Thyroid gland (tissue), 4 donors: ENCODE data around the gene ZBED1. TPM values are rescaled to one million over a fixed set of nuclear protein-coding genes. Genes with fewer than 3 reads are reported as not detected.
"Not testable (repeated sequence)": the region's sequence is repeated elsewhere in the genome, so short reads cannot be mapped to it uniquely, and the experiment has no call there.

Experiments
- DNase-seq, 2 donors: peaks; one replicate each; pipeline ENCODE4 v3.0.0-alpha.2; 2019
- H3K27ac ChIP-seq, 3 donors: fragments of 200-600 bp; sonication (generic); 1 replicate in 2 of 3; 2 replicates in 1 of 3; pipeline ENCODE4 v1.5.1; 2016 to 2019; ENCODE audit warnings: mild to moderate bottlenecking in 1 of 3, moderate library complexity in 1 of 3
- H3K27me3 ChIP-seq: fragments of 200-600 bp; sonication (generic); one replicate; pipeline ENCODE4 v1.5.1; 2019
- H3K36me3 ChIP-seq, 2 donors: fragments of 200-600 bp; sonication (generic); one replicate each; pipeline ENCODE4 v1.5.1; 2016 to 2019
- H3K4me1 ChIP-seq, 2 donors: fragments of 200-600 bp; sonication (generic); one replicate each; pipeline ENCODE4 v1.5.1; 2017 to 2019
- H3K4me3 ChIP-seq, 3 donors: fragments of 200-600 bp; sonication (generic); replicated peaks in 1 of 3; 1 replicate in 2 of 3; 2 replicates in 1 of 3; pipeline ENCODE4 v1.5.1; 2016; ENCODE audit warnings: mild to moderate bottlenecking in 1 of 3
- H3K9me3 ChIP-seq: fragments of 200-600 bp; sonication (generic); one replicate; pipeline ENCODE4 v1.5.1; 2017
- POLR2A ChIP-seq, 2 donors: fragments of 450-650 bp; IDR thresholded peaks; one replicate each; pipeline ENCODE4 v1.6.1; 2017; ENCODE audit warnings: antibody characterized with exemption in 2 of 2, mild to moderate bottlenecking in 2 of 2, moderate library complexity in 1 of 2
- WGBS, 2 donors: methylation state at CpG; one replicate each; pipeline ENCODE4 v1.1.5; 2017; 5-methylcytosine and 5-hydroxymethylcytosine counted together
- intact Hi-C: fragments of 100-400 bp; cut with DNase I; formaldehyde crosslinking; loops from one replicate; pipeline ENCODE4 v1.15.1; 2023
- total RNA-seq, 4 donors: library from RNA; depleted of rRNA; stranded (reverse); fragments of >200 nt; gene quantifications; one replicate each; pipeline ENCODE4 v1.2.3, GENCODE V29; 2016
- TF ChIP-seq, protein P1 (sequence below), 6 experiments: fragments of 200-600 bp in 3 of 6; fragments of 450-650 bp in 3 of 6; sonication (generic) in 3 of 6; IDR thresholded peaks; one replicate each; pipeline ENCODE4 v1.5.1; 2016 to 2019; ENCODE audit warnings: antibody characterized with exemption in 6 of 6, mild to moderate bottlenecking in 2 of 6, inconsistent platforms in 1 of 6, moderate library complexity in 1 of 6

The ZBED1 gene
- total RNA-seq, 4 donors from 2014 or later = 32.4 to 48.6 (median 45.2) TPM

DNA sequence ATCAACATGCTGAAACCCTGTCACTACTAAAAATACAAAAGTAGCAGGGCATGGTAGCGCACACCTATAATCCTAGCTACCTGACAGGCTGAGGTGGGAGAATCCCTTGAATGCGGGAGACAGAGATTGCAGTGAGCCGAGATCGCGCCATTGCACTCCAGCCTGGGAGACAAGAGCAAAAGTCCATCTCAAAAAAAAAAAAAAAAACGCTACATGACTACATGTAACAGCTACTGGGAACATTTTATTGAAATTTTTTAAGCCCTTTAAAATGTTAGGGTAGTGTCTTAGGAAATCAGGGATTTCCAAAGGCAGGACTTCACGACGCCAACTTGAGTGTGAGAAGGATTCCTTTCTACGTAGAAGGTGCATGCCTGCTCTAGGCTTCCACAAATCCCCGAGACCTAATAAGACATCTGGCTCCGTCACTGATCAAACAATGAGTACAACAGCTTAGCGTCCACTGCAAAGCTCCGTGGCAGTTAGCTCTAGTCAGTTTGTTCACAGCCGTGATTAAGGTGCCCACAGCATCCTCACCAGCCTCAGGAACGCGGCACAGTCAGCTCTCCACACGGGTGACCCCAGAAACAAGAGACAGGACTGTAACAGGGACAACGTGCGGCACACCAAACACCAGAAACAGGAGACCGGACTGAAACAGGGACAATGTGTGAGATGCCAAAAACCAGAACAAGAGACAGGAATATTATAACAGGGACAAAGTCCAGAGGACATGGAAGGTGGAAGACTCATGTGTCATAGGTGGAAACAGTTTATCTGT lies 33.7 kb downstream of the ZBED1 start:
- no peak for DNase-seq
- H3K4me3 ChIP-seq = no peak overlapping the region

DNA sequence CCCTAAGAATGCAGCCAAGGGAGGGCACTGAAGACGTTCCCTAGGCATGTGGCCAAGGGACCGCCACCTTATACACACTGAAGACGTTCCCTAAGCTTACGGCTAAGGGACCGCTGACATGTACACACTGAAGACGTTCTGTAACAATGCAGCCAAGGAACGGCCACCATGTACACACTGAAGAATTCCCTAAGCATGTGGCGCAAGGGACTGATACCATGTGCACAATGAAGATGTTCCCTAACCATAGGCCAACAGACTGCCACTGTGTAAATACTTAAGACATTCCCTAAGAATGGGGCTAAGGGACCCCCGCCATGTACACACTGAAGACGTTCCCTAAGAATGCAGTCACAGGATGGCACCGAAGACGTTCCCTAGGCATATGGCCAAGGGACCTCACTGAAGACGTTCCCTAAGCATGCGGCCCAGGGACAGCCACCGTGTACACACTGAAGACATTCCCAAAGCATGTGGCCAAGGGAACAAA lies 36.1 kb downstream of the ZBED1 start:
- no peak overlapping the region for H3K4me3 ChIP-seq
- intact Hi-C loops = no loop called here
- no peaks in the 10 kb centered on the region for H3K4me1 ChIP-seq
- H3K27me3 ChIP-seq = no peaks in the 10 kb centered on the region
- H3K9me3 ChIP-seq = no peaks in the 10 kb centered on the region
- H3K36me3 ChIP-seq = no peaks in the 10 kb centered on the region
- TF ChIP-seq POLR2A (IDR thresholded peaks at IDR 0.05) = no peak
- TF ChIP-seq, protein P1, sequence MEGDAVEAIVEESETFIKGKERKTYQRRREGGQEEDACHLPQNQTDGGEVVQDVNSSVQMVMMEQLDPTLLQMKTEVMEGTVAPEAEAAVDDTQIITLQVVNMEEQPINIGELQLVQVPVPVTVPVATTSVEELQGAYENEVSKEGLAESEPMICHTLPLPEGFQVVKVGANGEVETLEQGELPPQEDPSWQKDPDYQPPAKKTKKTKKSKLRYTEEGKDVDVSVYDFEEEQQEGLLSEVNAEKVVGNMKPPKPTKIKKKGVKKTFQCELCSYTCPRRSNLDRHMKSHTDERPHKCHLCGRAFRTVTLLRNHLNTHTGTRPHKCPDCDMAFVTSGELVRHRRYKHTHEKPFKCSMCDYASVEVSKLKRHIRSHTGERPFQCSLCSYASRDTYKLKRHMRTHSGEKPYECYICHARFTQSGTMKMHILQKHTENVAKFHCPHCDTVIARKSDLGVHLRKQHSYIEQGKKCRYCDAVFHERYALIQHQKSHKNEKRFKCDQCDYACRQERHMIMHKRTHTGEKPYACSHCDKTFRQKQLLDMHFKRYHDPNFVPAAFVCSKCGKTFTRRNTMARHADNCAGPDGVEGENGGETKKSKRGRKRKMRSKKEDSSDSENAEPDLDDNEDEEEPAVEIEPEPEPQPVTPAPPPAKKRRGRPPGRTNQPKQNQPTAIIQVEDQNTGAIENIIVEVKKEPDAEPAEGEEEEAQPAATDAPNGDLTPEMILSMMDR (IDR thresholded peaks at IDR 0.05) = no peak
- no peak overlapping the region for H3K27ac ChIP-seq
- 83 to 86% methylated on average over 15 of the region's 15 CpGs for WGBS, 2 donors
- DNase-seq = no peak

More for the DNA sequence above, 33.7 kb downstream of the ZBED1 start:
- no peaks in the 10 kb centered on the region for H3K36me3 ChIP-seq
- H3K4me1 ChIP-seq = no peaks in the 10 kb centered on the region
- H3K27me3 ChIP-seq = no peaks in the 10 kb centered on the region
- WGBS, 2 donors = 80 to 84% methylated on average over 20 of the region's 20 CpGs
- TF ChIP-seq, protein P1 (IDR thresholded peaks at IDR 0.05) = no peak
- TF ChIP-seq POLR2A (IDR thresholded peaks at IDR 0.05) = no peak
- H3K27ac ChIP-seq = no peak overlapping the region
- no peaks in the 10 kb centered on the region for H3K9me3 ChIP-seq
- intact Hi-C loops = no loop called here

DNA sequence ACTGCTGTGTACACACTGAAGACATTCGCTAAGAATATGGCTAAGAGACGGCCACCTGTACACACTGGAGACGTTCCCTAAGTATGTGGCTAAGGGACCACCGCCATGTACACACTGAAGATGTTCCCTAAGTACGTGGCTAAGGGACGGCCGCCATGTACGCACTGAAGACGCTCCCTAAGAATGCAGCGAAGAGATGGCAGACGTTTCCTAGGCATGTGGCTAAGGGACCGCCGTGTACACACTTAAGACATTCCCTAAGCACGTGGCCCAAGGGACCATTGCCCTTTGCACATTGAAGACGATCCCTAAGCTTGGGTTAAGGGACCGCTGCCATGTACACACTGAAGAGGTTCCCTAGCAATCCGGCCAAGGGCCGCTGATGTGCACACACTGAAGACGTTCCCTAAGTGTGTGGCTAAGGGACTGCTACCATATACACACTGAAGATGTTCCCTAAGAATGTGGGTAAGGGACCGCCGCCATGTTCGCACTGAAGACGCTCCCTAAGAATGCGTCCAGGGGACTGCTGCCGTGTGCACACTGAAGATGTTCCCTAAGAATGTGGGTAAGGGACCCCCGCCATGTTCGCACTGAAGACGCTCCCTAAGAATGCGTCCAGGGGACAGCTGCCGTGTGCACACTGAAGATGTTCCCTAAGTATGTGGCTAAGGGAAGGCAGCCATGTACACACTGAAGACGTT lies 36.7 kb downstream of the ZBED1 start:
- Histone ChIP-seq H3K4me3 (no peak overlapping the region), H3K36me3 (no peaks in the 10 kb centered on the region), H3K9me3 (no peaks in the 10 kb centered on the region), H3K27ac (no peak overlapping the region), H3K4me1 (no peaks in the 10 kb centered on the region), H3K27me3 (no peaks in the 10 kb centered on the region)
- TF ChIP-seq, protein P1 (IDR thresholded peaks at IDR 0.05) = no peak
- no peak for TF ChIP-seq POLR2A (IDR thresholded peaks at IDR 0.05)
- no peak for DNase-seq
- intact Hi-C loops = no loop called here
- 80 to 87% methylated on average over 17 to 29 of the region's 31 CpGs for WGBS, 2 donors

- DNase-seq, H3K27ac ChIP-seq, H3K27me3 ChIP-seq, H3K4me1 ChIP-seq, H3K9me3 ChIP-seq, H3K36me3 ChIP-seq, H3K4me3 ChIP-seq, intact Hi-C loops: not testable (repeated sequence)
- 78 to 81% methylated on average over 10 of the region's 10 CpGs for WGBS, 2 donors
Measured at GRCh38 chrX:2463481-2463880, 37.3 kb downstream of the ZBED1 start.

- 87 to 97% methylated on average over 3 of the region's 3 CpGs for WGBS, 2 donors
- Histone ChIP-seq H3K4me1 (no peaks in the 10 kb centered on the region), H3K27me3 (no peaks in the 10 kb centered on the region), H3K9me3 (no peaks in the 10 kb centered on the region), H3K36me3 (no peaks in the 10 kb centered on the region), H3K27ac (no peak overlapping the region), H3K4me3 (no peak overlapping the region)
- intact Hi-C loops = no loop called here
- no peak for DNase-seq
- TF ChIP-seq POLR2A (IDR thresholded peaks at IDR 0.05) = no peak
- TF ChIP-seq, protein P1 (IDR thresholded peaks at IDR 0.05) = no peak
Measured at GRCh38 chrX:2462780-2463179, 38.0 kb downstream of the ZBED1 start.
